ENCODE results near the gene ZNF618.

ZNF618 gene

GRCh38 chr9:114002271-114002985, 126.3 kb downstream of the ZNF618 start:
- no peak for TF ChIP-seq CTCF (conservative IDR thresholded peaks at IDR 0.05; ENCODE audit: low read length)
- no peak for DNase-seq (ENCODE audit: low read depth)
- H3K4me3 ChIP-seq (ENCODE audit: low read length) = no peak overlapping the region

GRCh38 chr9:114002986-114003350, 126.9 kb downstream of the ZNF618 start:
- TF ChIP-seq CTCF (conservative IDR thresholded peaks at IDR 0.05; ENCODE audit: low read length) = no peak
- DNase-seq (ENCODE audit: low read depth) = no peak
- no peak overlapping the region for H3K4me3 ChIP-seq (ENCODE audit: low read length)

GRCh38 chr9:114003351-114003750, 127.2 kb downstream of the ZNF618 start:
- no peak overlapping the region for H3K4me3 ChIP-seq (ENCODE audit: low read length)
- no peak for DNase-seq (ENCODE audit: low read depth)

GRCh38 chr9:114003758-114004157, 127.6 kb downstream of the ZNF618 start:
- H3K4me3 ChIP-seq (ENCODE audit: low read length) = no peak overlapping the region
- peak; percentile 5 for DNase-seq (ENCODE audit: low read depth)
- TF ChIP-seq CTCF (conservative IDR thresholded peaks at IDR 0.05; ENCODE audit: low read length) = no peak

More at GRCh38 chr9:114003351-114003750, 127.2 kb downstream of the ZNF618 start:
- no peak for TF ChIP-seq CTCF (conservative IDR thresholded peaks at IDR 0.05; ENCODE audit: low read length)

GRCh38 chr9:114004221-114004716, 128.2 kb downstream of the ZNF618 start:
- no peak for TF ChIP-seq CTCF (conservative IDR thresholded peaks at IDR 0.05; ENCODE audit: low read length)
- no peak for DNase-seq (ENCODE audit: low read depth)
- no peak overlapping the region for H3K4me3 ChIP-seq (ENCODE audit: low read length)

- TF ChIP-seq CTCF (conservative IDR thresholded peaks at IDR 0.05; ENCODE audit: low read length) = no peak
- H3K4me3 ChIP-seq (ENCODE audit: low read length) = no peak overlapping the region
- DNase-seq (ENCODE audit: low read depth) = no peak
These were observed 129.5 kb downstream of the ZNF618 start for GRCh38 chr9:114005371-114006154.

- no peak overlapping the region for H3K4me3 ChIP-seq (ENCODE audit: low read length)
- DNase-seq (ENCODE audit: low read depth) = no peak
- no peak for TF ChIP-seq CTCF (conservative IDR thresholded peaks at IDR 0.05; ENCODE audit: low read length)
These were observed 130.0 kb downstream of the ZNF618 start for GRCh38 chr9:114006155-114006550.
